Lower lobe of right lung (tissue), 2 donors: ENCODE measurements around the gene SMARCA5. TPM values are rescaled to one million over a fixed set of nuclear protein-coding genes. Genes with fewer than 3 reads are reported as not detected.

Source experiments
- ATAC-seq, 2 donors: fragments of 200-7000 bp; cut with Tn5 transposase; one replicate each; pipeline ENCODE4 v1.9.1; 2020 to 2022; ENCODE audit warnings: mild to moderate bottlenecking in 2 of 2, moderate library complexity in 2 of 2
- DNase-seq: peaks from one replicate; pipeline ENCODE4 v3.0.0-alpha.2; 2020
- H3K27ac ChIP-seq: fragments of 200-600 bp; one replicate; pipeline ENCODE4 v1.8.0; 2022
- H3K27me3 ChIP-seq: fragments of 200-600 bp; one replicate; pipeline ENCODE4 v1.8.0; 2022; ENCODE audit warnings: low read depth
- H3K36me3 ChIP-seq: fragments of 200-600 bp; one replicate; pipeline ENCODE4 v1.8.0; 2022; ENCODE audit warnings: mild to moderate bottlenecking
- H3K4me1 ChIP-seq: fragments of 200-600 bp; one replicate; pipeline ENCODE4 v1.8.0; 2022
- H3K4me3 ChIP-seq: fragments of 200-600 bp; one replicate; pipeline ENCODE4 v1.8.0; 2022; ENCODE audit warnings: mild to moderate bottlenecking
- H3K9me3 ChIP-seq: fragments of 200-600 bp; one replicate; pipeline ENCODE4 v1.8.0; 2022
- intact Hi-C: fragments of 100-400 bp; cut with DNase I; formaldehyde crosslinking; loops from one replicate; pipeline ENCODE4 v1.11.0; 2022
- total RNA-seq: library from RNA; stranded (reverse); fragmentation: NEBNext Ultra II Directional; extraction: Animal tissue kit (Norgen Biotek cat#: 25700); gene quantifications from one replicate; pipeline ENCODE4 v1.2.1, GENCODE V29; 2021
- TF ChIP-seq, protein P1 (sequence below): fragments of 200-600 bp; IDR thresholded peaks from one replicate; pipeline ENCODE4 v1.8.0; 2022; ENCODE audit warnings: antibody characterized with exemption, mild to moderate bottlenecking
- donor health status: DM: no; HTN: yes; CAD: no; lungs with severe emphysema.

Gene SMARCA5
- total RNA-seq, 1 donor from 2014 or later: 67.6 TPM

GRCh38 chr4:143539670-143540023 is 26.1 kb downstream of the SMARCA5 start:
- intact Hi-C loops: no loop called here
- H3K4me3 ChIP-seq: no peak overlapping the region
- no peaks in the 10 kb centered on the region for H3K9me3 ChIP-seq
- ATAC-seq (no peak), DNase-seq (no peak)
- H3K27ac ChIP-seq: no peak overlapping the region
- H3K27me3 ChIP-seq: no peaks in the 10 kb centered on the region
- H3K4me1 ChIP-seq: no peaks in the 10 kb centered on the region
- TF ChIP-seq, protein P1, sequence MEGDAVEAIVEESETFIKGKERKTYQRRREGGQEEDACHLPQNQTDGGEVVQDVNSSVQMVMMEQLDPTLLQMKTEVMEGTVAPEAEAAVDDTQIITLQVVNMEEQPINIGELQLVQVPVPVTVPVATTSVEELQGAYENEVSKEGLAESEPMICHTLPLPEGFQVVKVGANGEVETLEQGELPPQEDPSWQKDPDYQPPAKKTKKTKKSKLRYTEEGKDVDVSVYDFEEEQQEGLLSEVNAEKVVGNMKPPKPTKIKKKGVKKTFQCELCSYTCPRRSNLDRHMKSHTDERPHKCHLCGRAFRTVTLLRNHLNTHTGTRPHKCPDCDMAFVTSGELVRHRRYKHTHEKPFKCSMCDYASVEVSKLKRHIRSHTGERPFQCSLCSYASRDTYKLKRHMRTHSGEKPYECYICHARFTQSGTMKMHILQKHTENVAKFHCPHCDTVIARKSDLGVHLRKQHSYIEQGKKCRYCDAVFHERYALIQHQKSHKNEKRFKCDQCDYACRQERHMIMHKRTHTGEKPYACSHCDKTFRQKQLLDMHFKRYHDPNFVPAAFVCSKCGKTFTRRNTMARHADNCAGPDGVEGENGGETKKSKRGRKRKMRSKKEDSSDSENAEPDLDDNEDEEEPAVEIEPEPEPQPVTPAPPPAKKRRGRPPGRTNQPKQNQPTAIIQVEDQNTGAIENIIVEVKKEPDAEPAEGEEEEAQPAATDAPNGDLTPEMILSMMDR: no peak
- H3K36me3 ChIP-seq: peaks cover 100% of the 10 kb centered on the region

GRCh38 chr4:143549928-143550327 is 36.4 kb downstream of the SMARCA5 start:
- H3K4me1 ChIP-seq: no peaks in the 10 kb centered on the region
- TF ChIP-seq, protein P1: no peak
- H3K36me3 ChIP-seq: peaks cover 98% of the 10 kb centered on the region
- no peaks in the 10 kb centered on the region for H3K27me3 ChIP-seq
- ATAC-seq (no peak), DNase-seq (no peak)
- H3K9me3 ChIP-seq: no peaks in the 10 kb centered on the region
- intact Hi-C loops: no loop called here
- no peak overlapping the region for H3K4me3 ChIP-seq
- no peak overlapping the region for H3K27ac ChIP-seq

GRCh38 chr4:143554728-143555597 is 41.5 kb downstream of the SMARCA5 start:
- H3K4me3 ChIP-seq: no peak overlapping the region
- H3K27ac ChIP-seq: no peak overlapping the region
- peaks cover 55% of the 10 kb centered on the region for H3K36me3 ChIP-seq
- H3K27me3 ChIP-seq: no peaks in the 10 kb centered on the region
- DNase-seq: no peak
- TF ChIP-seq, protein P1: no peak
- intact Hi-C loops: no loop called here
- H3K4me1 ChIP-seq: peaks cover 5% of the 10 kb centered on the region
- no peak for ATAC-seq
- no peaks in the 10 kb centered on the region for H3K9me3 ChIP-seq

- Histone ChIP-seq H3K27me3 (no peaks in the 10 kb centered on the region), H3K36me3 (peaks cover 48% of the 10 kb centered on the region), H3K4me1 (peaks cover 5% of the 10 kb centered on the region), H3K27ac (no peak overlapping the region), H3K4me3 (no peak overlapping the region), H3K9me3 (no peaks in the 10 kb centered on the region)
- TF ChIP-seq, protein P1: no peak
- intact Hi-C loops: no loop called here
- no peak for DNase-seq
- peak; percentile 53 to 54 for ATAC-seq
These were observed 42.2 kb downstream of the SMARCA5 start for GRCh38 chr4:143555676-143556075.

DNA sequence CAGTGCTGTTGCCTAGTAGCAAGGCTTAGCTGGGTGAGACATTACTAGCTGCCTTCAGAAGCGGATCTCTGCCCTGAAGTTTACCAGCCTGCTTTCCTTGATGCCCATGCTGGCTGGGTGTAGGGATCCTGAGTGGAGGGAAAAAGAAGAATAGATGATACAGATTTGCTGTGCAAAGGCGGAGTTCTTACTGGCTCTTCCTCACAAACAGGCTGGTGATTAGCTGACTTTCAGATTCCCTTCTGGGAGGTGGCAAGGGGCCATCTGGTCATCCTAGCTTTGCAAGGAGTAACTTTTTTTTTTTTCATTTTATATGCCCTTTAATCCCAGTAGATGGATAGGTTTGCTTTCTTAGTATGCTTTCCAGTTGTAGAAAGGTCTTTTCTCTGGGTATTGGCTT is 44.8 kb downstream of the SMARCA5 start:
- ATAC-seq (no peak), DNase-seq (no peak)
- no peak overlapping the region for H3K27ac ChIP-seq
- H3K36me3 ChIP-seq: peaks cover 23% of the 10 kb centered on the region
- TF ChIP-seq, protein P1: no peak
- intact Hi-C loops: no loop called here
- H3K4me1 ChIP-seq: peaks cover 5% of the 10 kb centered on the region
- no peaks in the 10 kb centered on the region for H3K27me3 ChIP-seq
- H3K4me3 ChIP-seq: no peak overlapping the region
- no peaks in the 10 kb centered on the region for H3K9me3 ChIP-seq
